Prostate gland (tissue), 2 donors: ENCODE results near the gene CGNL1. TPM values are rescaled to one million over a fixed set of nuclear protein-coding genes. Genes with fewer than 3 reads are reported as not detected.

ENCODE experiments used
- DNase-seq: peaks from one replicate; pipeline ENCODE4 v3.0.0-alpha.2; 2019; ENCODE audit warnings: low spot score
- H3K27ac ChIP-seq, 2 donors: fragments of 200-600 bp; sonication (generic); 2 replicates each; pipeline ENCODE4 v1.5.1; 2017 to 2019
- H3K27me3 ChIP-seq: fragments of 200-600 bp; sonication (generic); replicated peaks from 2 replicates; pipeline ENCODE4 v1.5.1; 2019; ENCODE audit not compliant: insufficient read depth
- H3K36me3 ChIP-seq, 2 donors: fragments of 200-600 bp; sonication (generic); 1 replicate in 1 of 2; 2 replicates in 1 of 2; pipeline versions ENCODE4 v1.5.1 to v1.8.1; 2017 to 2019
- H3K4me1 ChIP-seq: fragments of 200-600 bp; sonication (generic); replicated peaks from 2 replicates; pipeline ENCODE4 v1.5.1; 2019
- H3K4me3 ChIP-seq, 2 donors: fragments of 200-600 bp; sonication (generic); 2 replicates each; pipeline ENCODE4 v1.5.1; 2017 to 2019
- H3K9me3 ChIP-seq: fragments of 200-600 bp; sonication (generic); 2 replicates; pipeline ENCODE4 v1.5.1; 2017
- POLR2A ChIP-seq: fragments of 450-650 bp; IDR thresholded peaks from one replicate; pipeline ENCODE4 v1.6.1; 2016; ENCODE audit warnings: antibody characterized with exemption, mild to moderate bottlenecking
- POLR2AphosphoS5 ChIP-seq: sonication (generic); formaldehyde crosslinking; IDR thresholded peaks from one replicate; pipeline ENCODE4 v1.6.1; 2017; ENCODE audit warnings: antibody characterized with exemption
- WGBS: methylation state at CpG from one replicate; pipeline ENCODE4 v1.1.5; 2018; 5-methylcytosine and 5-hydroxymethylcytosine counted together
- intact Hi-C: fragments of 100-400 bp; cut with DNase I; formaldehyde crosslinking; loops from one replicate; pipeline ENCODE4 v1.14.2; 2022
- total RNA-seq, 2 donors: library from RNA; depleted of rRNA; stranded (reverse); fragments of >200 nt; gene quantifications; one replicate each; pipeline ENCODE4 v1.1.0, GENCODE V29; 2016
- TF ChIP-seq, protein P1 (sequence below), 4 experiments: fragments of 200-600 bp in 2 of 4; fragments of 450-650 bp in 2 of 4; sonication (generic) in 2 of 4; IDR thresholded peaks; 1 replicate in 3 of 4; 2 replicates in 1 of 4; pipeline ENCODE4 v1.5.1; 2016 to 2019; ENCODE audit warnings: antibody characterized with exemption in 4 of 4, mild to moderate bottlenecking in 2 of 4, moderate library complexity in 2 of 4

Gene CGNL1
- total RNA-seq, 2 donors from 2014 or later: 49.0 to 65.6 TPM

DNA sequence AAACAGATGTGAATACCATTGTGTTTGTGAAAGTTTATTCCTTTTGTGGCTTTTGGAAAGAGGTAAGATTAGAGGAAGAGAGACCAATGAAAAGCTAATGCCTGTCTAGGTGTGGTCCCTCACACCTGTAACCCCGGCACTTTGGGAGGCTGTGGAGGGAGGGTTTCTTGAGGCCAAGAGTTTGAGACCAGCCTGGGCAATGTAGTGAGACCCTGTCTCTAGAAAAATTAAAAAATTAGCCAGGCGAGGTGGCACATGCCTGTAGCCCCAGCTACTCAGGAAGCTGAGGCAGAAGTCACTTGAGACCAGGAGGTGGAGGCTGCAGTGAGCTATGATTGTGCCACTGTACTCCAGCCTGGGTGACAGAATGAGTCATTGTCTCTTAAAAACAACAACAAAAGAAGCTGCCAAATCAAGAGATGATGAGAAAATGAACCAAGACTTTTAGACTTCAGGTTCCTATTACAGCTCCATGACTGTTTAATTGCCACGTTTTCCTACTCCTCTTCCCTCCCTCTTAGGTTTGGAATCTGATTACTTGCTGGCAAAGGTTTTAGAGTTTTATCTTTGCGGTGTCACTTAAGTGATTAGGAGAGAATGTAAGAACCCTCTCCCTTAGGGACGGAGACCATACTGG, 68.7 kb downstream of the CGNL1 start:
- DNase-seq: no peak
- intact Hi-C loops: no loop called here
- peak overlapping the region in 1 of 2 donors; percentile 47 for H3K27ac ChIP-seq
- H3K36me3 ChIP-seq: no peaks in the 10 kb centered on the region
- TF ChIP-seq POLR2A (no peak), POLR2AphosphoS5 (peak; percentile 7)
- TF ChIP-seq, protein P1, sequence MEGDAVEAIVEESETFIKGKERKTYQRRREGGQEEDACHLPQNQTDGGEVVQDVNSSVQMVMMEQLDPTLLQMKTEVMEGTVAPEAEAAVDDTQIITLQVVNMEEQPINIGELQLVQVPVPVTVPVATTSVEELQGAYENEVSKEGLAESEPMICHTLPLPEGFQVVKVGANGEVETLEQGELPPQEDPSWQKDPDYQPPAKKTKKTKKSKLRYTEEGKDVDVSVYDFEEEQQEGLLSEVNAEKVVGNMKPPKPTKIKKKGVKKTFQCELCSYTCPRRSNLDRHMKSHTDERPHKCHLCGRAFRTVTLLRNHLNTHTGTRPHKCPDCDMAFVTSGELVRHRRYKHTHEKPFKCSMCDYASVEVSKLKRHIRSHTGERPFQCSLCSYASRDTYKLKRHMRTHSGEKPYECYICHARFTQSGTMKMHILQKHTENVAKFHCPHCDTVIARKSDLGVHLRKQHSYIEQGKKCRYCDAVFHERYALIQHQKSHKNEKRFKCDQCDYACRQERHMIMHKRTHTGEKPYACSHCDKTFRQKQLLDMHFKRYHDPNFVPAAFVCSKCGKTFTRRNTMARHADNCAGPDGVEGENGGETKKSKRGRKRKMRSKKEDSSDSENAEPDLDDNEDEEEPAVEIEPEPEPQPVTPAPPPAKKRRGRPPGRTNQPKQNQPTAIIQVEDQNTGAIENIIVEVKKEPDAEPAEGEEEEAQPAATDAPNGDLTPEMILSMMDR (IDR thresholded peaks at IDR 0.05): no peak
- H3K4me1 ChIP-seq: peaks cover 4% of the 10 kb centered on the region
- H3K9me3 ChIP-seq: no peaks in the 10 kb centered on the region
- WGBS: 46% methylated on average over 5 of the region's 5 CpGs
- no peak overlapping the region for H3K4me3 ChIP-seq
- H3K27me3 ChIP-seq: no peaks in the 10 kb centered on the region

GRCh38 chr15:57445872-57446271, 69.6 kb downstream of the CGNL1 start:
- TF ChIP-seq, protein P1 (IDR thresholded peaks at IDR 0.05): no peak
- TF ChIP-seq POLR2AphosphoS5 (no peak), POLR2A (no peak)
- Histone ChIP-seq H3K9me3 (no peaks in the 10 kb centered on the region), H3K27ac (peak overlapping the region in 1 of 2 donors; percentile 47), H3K27me3 (no peaks in the 10 kb centered on the region), H3K4me1 (peaks cover 7% of the 10 kb centered on the region), H3K4me3 (no peak overlapping the region), H3K36me3 (no peaks in the 10 kb centered on the region)
- intact Hi-C loops: no loop called here
- 88% methylated on average over 1 of the region's 1 CpG for WGBS
- no peak for DNase-seq

DNA sequence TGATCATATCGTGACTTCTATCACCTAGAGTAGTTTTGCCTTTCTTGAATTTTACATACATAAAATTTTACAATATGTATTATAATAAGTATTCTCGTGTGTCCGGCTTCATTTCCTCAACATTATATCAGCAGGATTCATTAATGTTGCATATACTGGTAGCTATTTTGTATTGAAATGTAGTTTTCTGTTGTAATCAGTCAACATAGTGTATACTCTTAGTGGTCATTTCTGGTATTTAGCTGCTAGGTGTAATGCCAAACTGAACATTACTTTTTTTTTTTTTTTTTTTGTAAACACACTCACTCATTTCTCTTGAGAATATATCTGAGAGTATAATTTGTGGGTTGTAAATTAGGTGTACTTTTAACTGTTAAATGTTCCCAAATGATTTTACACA, 70.1 kb downstream of the CGNL1 start:
- Histone ChIP-seq H3K9me3 (no peaks in the 10 kb centered on the region), H3K4me3 (no peak overlapping the region), H3K4me1 (peaks cover 7% of the 10 kb centered on the region), H3K27ac (no peak overlapping the region), H3K36me3 (no peaks in the 10 kb centered on the region), H3K27me3 (no peaks in the 10 kb centered on the region)
- WGBS: 94% methylated on average over 3 of the region's 3 CpGs
- no peak for DNase-seq
- intact Hi-C loops: no loop called here
- no peak for TF ChIP-seq POLR2AphosphoS5
- TF ChIP-seq, protein P1 (IDR thresholded peaks at IDR 0.05): no peak

GRCh38 chr15:57451555-57451954, 75.2 kb downstream of the CGNL1 start:
- intact Hi-C loops: no loop called here
- Histone ChIP-seq H3K4me3 (no peak overlapping the region), H3K27ac (peak overlapping the region in 1 of 2 donors; percentile 63), H3K4me1 (peaks cover 6% of the 10 kb centered on the region), H3K9me3 (no peaks in the 10 kb centered on the region), H3K27me3 (no peaks in the 10 kb centered on the region), H3K36me3 (no peaks in the 10 kb centered on the region)
- DNase-seq: no peak
- TF ChIP-seq, protein P1 (IDR thresholded peaks at IDR 0.05): no peak
- TF ChIP-seq POLR2AphosphoS5 (no peak), POLR2A (no peak)

GRCh38 chr15:57452090-57452754, 75.9 kb downstream of the CGNL1 start:
- WGBS: 77% methylated on average over 11 of the region's 11 CpGs
- TF ChIP-seq, protein P1 (IDR thresholded peaks at IDR 0.05): no peak
- TF ChIP-seq POLR2A: no peak
- TF ChIP-seq POLR2AphosphoS5: no peak
- Histone ChIP-seq H3K27ac (peak overlapping the region; percentile 15 to 63), H3K4me3 (no peak overlapping the region), H3K4me1 (peaks cover 6% of the 10 kb centered on the region), H3K27me3 (no peaks in the 10 kb centered on the region), H3K36me3 (no peaks in the 10 kb centered on the region), H3K9me3 (no peaks in the 10 kb centered on the region)
- intact Hi-C loops: no loop called here
- DNase-seq: no peak
